K562 (cell line): ENCODE measurements around the gene EXTL1. TPM values are rescaled to one million over a fixed set of nuclear protein-coding genes. Genes with fewer than 3 reads are reported as not detected.
A peak's percentile ranks its signal among the peaks of the same experiment; 100 is the strongest.

Experiments used
- CBFA2T2 ChIP-seq: fragments of 450-650 bp; conservative IDR thresholded peaks from 2 replicates; pipeline ENCODE4 v1.6.1; 2017; ENCODE audit warnings: mild to moderate bottlenecking
- EZH2 ChIP-seq: IDR thresholded peaks from 2 replicates; pipeline ENCODE4 v1.6.1; 2012; ENCODE audit warnings: low read depth, mild to moderate bottlenecking, inconsistent platforms, low read length, borderline replicate concordance
- MEF2D ChIP-seq: conservative IDR thresholded peaks from 2 replicates; pipeline ENCODE4 v1.6.1; 2016; ENCODE audit warnings: low read depth, missing genetic modification characterization, missing compliant biosample characterization
- PKNOX1 ChIP-seq: fragments of 450-650 bp; IDR thresholded peaks from 2 replicates; pipeline ENCODE4 v1.6.1; 2016
- TBP ChIP-seq: optimal IDR thresholded peaks from 2 replicates; pipeline ENCODE3; 2011; ENCODE audit warnings: low read depth, low read length, improper control_type of control experiment
- polyA plus RNA-seq, 8 experiments: library from polyadenylated mRNA; depleted of rRNA in 4 of 8; stranded (reverse) in 5 of 8; unstranded in 3 of 8; fragments of >200 nt; fragmentation: Nextera tagmentation in 2 of 8; fragmentation: Illumina TruSeq in 1 of 8; extraction: Ambion mirVana in 2 of 8; extraction: Trizol in 1 of 8; gene quantifications; 2 replicates each; pipeline versions ENCODE4 v1.2.1 to v1.2.3, GENCODE V29; 2011 to 2014; ENCODE audit warnings: inconsistent platforms in 1 of 8, missing spikeins in 1 of 8
- total RNA-seq, 7 experiments: library from RNA; depleted of rRNA in 6 of 7; stranded (reverse); fragments of >200 nt in 6 of 7; fragmentation: Illumina TruSeq in 2 of 7; extraction: Trizol in 2 of 7; gene quantifications; 2 replicates each; pipeline versions ENCODE4 v1.2.1 to v1.2.3, GENCODE V29; 2011 to 2021; ENCODE audit warnings: low replicate concordance in 1 of 7
- TF ChIP-seq, protein P1 (sequence below), 2 experiments: IDR thresholded peaks; 2 replicates each; pipeline ENCODE4 v1.6.1; 2011; ENCODE audit warnings: borderline replicate concordance in 1 of 2, control low read depth in 1 of 2, low read depth in 1 of 2, low read length in 1 of 2, mild to moderate bottlenecking in 1 of 2, mixed read lengths in 1 of 2, moderate library complexity in 1 of 2; ENCODE audit not compliant: insufficient read depth in 1 of 2, insufficient read length in 1 of 2, poor library complexity in 1 of 2, severe bottlenecking in 1 of 2; ENCODE audit errors: extremely low read depth in 1 of 2
- TF ChIP-seq, protein P2 (sequence below): fragments of 450-650 bp; IDR thresholded peaks from 2 replicates; pipeline ENCODE4 v1.6.1; 2016; ENCODE audit warnings: mild to moderate bottlenecking, moderate library complexity
- TF ChIP-seq, protein P3 (sequence below): sonication (generic); formaldehyde crosslinking; IDR thresholded peaks from 2 replicates; pipeline ENCODE4 v1.9.0; 2022; ENCODE audit warnings: mild to moderate bottlenecking, missing genetic modification reagents
- TF ChIP-seq, protein P4 (sequence below): fragments of 250-450 bp; sonication (Bioruptor Pico); IDR thresholded peaks from 2 replicates; pipeline ENCODE4 v1.8.0; 2021; ENCODE audit warnings: borderline replicate concordance, mild to moderate bottlenecking, moderate library complexity; ENCODE audit not compliant: poor library complexity, severe bottlenecking

EXTL1 gene
- total and polyA plus RNA-seq, 9 of the 15 experiments (the other 6 are each of a cell fraction or from before 2014, with no cell fraction given) = 0.04 to 0.23 (median 0.08) TPM; not detected in 3

DNA sequence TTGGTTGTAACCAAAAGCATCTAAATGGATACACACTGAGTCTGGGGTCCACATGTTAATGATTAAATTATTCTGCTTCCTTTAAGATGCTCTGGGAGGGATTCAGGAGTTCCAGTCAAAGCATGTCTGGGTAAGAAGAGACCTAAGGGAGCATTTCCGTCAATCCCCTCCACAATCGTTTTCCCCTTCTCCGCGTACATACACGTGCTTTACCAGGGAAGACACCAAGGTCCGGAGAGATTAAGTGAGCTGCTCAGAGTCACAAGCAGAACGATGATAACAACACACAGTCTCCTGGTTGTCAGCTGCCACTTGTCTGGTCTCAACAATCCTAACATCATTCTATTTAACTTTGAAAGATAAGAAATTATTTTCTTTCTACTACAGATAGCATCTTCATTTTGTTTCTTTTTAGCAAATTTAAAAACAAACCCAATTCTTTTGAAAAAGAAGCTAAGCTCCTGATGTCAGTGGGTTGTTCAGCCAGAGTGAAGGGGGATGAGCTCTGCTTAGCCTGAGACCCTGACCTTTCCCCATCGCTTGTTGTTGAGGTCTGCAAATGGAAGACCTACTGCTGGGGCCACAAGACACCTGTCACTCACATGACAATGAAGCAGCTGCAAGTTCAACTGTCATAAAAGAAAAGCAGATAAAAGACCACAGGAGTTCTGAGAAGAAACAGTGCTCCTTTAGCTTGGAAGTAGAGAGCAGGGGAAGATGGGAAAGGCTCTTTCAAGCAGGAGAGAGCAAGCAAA lies 28.2 kb upstream of the EXTL1 start (continued):
- TF ChIP-seq, protein P1, sequence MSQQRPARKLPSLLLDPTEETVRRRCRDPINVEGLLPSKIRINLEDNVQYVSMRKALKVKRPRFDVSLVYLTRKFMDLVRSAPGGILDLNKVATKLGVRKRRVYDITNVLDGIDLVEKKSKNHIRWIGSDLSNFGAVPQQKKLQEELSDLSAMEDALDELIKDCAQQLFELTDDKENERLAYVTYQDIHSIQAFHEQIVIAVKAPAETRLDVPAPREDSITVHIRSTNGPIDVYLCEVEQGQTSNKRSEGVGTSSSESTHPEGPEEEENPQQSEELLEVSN (IDR thresholded peaks at IDR 0.05; ENCODE audit: borderline replicate concordance in 1 of 2, extremely low read depth in 1 of 2, insufficient read depth in 1 of 2, insufficient read length in 1 of 2, low read depth in 1 of 2, low read length in 1 of 2, poor library complexity in 1 of 2, severe bottlenecking in 1 of 2) = peak in 1 of 2 experiments; percentile 51
- TF ChIP-seq PKNOX1 = peak; percentile 97
- TF ChIP-seq, protein P2, sequence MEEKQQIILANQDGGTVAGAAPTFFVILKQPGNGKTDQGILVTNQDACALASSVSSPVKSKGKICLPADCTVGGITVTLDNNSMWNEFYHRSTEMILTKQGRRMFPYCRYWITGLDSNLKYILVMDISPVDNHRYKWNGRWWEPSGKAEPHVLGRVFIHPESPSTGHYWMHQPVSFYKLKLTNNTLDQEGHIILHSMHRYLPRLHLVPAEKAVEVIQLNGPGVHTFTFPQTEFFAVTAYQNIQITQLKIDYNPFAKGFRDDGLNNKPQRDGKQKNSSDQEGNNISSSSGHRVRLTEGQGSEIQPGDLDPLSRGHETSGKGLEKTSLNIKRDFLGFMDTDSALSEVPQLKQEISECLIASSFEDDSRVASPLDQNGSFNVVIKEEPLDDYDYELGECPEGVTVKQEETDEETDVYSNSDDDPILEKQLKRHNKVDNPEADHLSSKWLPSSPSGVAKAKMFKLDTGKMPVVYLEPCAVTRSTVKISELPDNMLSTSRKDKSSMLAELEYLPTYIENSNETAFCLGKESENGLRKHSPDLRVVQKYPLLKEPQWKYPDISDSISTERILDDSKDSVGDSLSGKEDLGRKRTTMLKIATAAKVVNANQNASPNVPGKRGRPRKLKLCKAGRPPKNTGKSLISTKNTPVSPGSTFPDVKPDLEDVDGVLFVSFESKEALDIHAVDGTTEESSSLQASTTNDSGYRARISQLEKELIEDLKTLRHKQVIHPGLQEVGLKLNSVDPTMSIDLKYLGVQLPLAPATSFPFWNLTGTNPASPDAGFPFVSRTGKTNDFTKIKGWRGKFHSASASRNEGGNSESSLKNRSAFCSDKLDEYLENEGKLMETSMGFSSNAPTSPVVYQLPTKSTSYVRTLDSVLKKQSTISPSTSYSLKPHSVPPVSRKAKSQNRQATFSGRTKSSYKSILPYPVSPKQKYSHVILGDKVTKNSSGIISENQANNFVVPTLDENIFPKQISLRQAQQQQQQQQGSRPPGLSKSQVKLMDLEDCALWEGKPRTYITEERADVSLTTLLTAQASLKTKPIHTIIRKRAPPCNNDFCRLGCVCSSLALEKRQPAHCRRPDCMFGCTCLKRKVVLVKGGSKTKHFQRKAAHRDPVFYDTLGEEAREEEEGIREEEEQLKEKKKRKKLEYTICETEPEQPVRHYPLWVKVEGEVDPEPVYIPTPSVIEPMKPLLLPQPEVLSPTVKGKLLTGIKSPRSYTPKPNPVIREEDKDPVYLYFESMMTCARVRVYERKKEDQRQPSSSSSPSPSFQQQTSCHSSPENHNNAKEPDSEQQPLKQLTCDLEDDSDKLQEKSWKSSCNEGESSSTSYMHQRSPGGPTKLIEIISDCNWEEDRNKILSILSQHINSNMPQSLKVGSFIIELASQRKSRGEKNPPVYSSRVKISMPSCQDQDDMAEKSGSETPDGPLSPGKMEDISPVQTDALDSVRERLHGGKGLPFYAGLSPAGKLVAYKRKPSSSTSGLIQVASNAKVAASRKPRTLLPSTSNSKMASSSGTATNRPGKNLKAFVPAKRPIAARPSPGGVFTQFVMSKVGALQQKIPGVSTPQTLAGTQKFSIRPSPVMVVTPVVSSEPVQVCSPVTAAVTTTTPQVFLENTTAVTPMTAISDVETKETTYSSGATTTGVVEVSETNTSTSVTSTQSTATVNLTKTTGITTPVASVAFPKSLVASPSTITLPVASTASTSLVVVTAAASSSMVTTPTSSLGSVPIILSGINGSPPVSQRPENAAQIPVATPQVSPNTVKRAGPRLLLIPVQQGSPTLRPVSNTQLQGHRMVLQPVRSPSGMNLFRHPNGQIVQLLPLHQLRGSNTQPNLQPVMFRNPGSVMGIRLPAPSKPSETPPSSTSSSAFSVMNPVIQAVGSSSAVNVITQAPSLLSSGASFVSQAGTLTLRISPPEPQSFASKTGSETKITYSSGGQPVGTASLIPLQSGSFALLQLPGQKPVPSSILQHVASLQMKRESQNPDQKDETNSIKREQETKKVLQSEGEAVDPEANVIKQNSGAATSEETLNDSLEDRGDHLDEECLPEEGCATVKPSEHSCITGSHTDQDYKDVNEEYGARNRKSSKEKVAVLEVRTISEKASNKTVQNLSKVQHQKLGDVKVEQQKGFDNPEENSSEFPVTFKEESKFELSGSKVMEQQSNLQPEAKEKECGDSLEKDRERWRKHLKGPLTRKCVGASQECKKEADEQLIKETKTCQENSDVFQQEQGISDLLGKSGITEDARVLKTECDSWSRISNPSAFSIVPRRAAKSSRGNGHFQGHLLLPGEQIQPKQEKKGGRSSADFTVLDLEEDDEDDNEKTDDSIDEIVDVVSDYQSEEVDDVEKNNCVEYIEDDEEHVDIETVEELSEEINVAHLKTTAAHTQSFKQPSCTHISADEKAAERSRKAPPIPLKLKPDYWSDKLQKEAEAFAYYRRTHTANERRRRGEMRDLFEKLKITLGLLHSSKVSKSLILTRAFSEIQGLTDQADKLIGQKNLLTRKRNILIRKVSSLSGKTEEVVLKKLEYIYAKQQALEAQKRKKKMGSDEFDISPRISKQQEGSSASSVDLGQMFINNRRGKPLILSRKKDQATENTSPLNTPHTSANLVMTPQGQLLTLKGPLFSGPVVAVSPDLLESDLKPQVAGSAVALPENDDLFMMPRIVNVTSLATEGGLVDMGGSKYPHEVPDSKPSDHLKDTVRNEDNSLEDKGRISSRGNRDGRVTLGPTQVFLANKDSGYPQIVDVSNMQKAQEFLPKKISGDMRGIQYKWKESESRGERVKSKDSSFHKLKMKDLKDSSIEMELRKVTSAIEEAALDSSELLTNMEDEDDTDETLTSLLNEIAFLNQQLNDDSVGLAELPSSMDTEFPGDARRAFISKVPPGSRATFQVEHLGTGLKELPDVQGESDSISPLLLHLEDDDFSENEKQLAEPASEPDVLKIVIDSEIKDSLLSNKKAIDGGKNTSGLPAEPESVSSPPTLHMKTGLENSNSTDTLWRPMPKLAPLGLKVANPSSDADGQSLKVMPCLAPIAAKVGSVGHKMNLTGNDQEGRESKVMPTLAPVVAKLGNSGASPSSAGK = peak; percentile 82
- TF ChIP-seq, protein P3, sequence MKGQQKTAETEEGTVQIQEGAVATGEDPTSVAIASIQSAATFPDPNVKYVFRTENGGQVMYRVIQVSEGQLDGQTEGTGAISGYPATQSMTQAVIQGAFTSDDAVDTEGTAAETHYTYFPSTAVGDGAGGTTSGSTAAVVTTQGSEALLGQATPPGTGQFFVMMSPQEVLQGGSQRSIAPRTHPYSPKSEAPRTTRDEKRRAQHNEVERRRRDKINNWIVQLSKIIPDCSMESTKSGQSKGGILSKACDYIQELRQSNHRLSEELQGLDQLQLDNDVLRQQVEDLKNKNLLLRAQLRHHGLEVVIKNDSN (CRISPR knock-in tag) = peak; percentile 45; the same call in 1 of the 2 replicates
- no peak for TF ChIP-seq MEF2D (tag)
- TF ChIP-seq, protein P4, sequence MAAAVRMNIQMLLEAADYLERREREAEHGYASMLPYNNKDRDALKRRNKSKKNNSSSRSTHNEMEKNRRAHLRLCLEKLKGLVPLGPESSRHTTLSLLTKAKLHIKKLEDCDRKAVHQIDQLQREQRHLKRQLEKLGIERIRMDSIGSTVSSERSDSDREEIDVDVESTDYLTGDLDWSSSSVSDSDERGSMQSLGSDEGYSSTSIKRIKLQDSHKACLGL = peak; percentile 34
- no peak for TF ChIP-seq EZH2
- peak; percentile 19 for TF ChIP-seq TBP
- peak; percentile 67 for TF ChIP-seq CBFA2T2
